ENCODE measurements around the gene CHTOP.
"Not testable (repeated sequence)": the region's sequence is repeated elsewhere in the genome, so short reads cannot be mapped to it uniquely, and the experiment has no call there.

CHTOP gene, protein sequence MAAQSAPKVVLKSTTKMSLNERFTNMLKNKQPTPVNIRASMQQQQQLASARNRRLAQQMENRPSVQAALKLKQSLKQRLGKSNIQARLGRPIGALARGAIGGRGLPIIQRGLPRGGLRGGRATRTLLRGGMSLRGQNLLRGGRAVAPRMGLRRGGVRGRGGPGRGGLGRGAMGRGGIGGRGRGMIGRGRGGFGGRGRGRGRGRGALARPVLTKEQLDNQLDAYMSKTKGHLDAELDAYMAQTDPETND
- total RNA-seq, result 110 to 161 reads per million in 2 donors

DNA sequence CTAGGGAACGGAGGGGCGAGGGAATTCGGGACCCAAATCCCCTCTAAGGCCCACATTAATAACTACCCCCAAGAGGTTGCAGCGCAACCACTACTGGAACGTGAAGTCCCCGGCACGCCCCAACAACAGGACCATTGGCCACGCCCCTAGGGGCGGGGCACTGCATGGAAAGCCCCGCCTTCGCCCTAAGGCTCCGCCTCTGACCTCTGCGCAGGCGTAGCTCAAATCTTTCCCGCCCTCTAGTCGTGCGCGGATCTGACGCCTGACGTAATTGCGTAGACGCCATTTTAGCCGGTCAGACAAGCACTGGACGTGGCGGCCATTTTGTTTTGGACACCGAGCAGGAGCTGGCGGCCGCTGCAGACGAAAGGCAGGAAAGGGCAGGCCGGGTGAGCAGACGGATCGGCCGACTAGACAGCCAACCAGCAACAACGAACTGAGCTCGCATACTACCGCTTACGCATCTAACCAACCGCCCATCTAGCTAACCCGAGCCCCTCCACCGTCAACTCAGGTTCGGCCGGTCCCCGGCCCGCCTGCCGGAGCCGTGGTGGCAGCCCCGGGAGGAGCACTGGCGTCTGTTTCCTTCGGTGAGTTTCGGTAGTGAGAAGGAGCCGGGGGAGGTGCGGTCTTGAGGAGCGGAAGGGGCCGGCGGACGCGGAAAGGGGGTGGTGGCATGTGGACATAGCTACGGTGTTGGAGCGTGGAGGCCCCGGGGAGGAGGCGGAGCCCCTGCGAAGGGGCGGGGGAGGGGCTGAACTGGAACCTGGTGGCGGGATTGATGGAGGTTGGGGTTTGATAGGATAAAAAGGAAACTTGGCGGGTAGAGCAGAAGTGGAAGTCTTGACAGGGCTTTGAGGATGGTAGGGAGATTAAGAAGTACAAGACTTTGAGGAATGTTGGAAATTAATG lies at the start of gene CHTOP:
CHTOP (plus strand) TSS at position 313 of the 912 bp plus-strand sequence. CDS start 2,523 bp downstream, outside the sequence.
- DNase-seq, result peak; percentile 92

DNA sequence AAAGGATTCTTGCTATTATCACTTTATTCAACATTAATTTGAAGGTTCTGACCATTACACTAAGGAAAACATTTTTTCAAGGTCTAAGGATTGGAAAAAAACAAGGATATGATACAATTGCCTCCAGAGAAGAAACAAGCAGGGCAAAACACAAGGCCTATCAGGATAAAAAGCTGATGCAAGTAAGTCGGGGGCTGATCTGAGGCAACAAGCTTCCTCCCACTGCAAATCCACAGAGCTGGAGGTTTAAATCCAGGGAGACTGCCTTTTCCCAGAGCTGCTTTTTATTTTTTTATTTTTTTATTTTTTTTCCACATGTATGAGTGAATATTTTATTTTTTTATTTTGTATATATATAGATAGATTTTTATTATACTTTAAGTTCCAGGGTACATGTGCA lies 48.9 kb upstream of the CHTOP start:
- no peak for DNase-seq

DNA sequence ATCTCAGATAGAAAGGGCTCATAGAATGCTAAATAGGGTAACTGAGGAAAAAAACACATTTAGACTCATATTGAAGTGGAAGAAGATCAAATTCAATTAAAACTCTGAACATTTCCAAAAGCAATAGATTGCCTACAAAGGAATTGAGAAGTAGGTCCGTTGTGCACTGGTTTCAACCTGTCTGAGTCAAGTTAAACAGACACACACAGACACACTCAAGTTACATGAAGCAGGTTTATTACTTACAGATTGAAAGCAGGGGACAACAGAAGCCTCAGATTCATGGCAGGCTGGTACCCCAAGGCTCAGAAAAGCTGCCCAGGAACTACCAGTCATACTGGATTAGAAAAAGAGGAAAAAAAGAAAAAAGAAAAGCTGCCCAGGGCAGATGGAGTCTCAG lies 47.5 kb upstream of the CHTOP start:
- no peak for DNase-seq

DNA sequence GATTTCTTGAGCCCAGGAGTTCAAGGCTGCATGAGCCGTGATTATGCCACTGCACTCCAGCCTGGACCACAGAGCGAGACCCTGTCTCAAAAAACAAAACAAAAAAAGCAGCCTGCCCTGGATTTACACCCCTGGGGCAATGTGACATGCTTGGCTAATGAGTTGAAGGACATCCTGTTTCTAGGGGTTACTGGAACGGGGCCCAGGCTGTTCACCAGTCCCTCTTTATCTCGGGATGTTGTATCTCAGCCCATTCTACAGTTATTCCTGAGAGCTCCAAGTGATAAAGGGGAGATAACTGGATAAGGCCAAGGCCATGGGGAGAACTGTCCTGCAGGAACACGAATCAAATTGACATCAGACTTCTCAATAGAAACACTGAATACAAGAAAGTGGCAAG lies 46.6 kb upstream of the CHTOP start:
- DNase-seq, result no peak

DNA sequence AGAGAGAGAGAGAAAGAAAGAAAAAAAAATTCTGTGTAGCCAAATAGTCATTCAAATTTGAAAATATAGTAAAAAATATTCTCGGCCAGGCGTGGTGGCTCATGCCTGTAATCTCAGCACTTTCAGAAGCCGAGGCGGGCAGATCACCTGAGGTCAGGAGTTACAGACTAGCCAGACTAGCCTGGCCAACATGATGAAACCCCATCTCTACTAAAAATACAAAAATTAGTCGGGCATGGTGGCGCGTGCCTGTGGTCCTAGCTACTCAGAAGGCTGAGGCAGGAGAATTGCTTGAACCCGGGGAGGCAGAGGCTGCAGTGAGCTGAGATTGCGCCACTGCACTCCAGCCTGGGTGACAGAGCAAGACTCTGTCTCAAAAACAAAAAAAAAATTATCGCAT lies 45.8 kb upstream of the CHTOP start:
- not testable (repeated sequence) for DNase-seq

DNA sequence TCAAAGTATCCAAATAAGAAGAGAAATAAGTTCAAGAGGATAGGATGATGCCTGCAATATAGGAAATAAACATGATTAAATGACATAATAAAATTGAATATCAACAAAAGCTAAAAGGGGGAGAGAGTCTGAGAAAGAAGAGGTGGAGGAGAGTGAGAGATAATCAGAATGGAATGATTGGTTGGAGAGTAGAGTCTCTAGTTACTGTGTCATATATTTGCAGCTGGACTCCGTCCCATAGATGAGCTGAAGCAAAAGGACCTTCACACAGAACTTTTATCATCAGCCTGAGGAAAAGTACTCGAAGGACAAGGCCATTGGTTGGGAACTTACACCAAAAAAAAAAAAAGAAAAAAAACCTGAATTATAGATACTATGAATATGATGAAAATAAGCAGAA lies 45.4 kb upstream of the CHTOP start:
- DNase-seq, result no peak

DNA sequence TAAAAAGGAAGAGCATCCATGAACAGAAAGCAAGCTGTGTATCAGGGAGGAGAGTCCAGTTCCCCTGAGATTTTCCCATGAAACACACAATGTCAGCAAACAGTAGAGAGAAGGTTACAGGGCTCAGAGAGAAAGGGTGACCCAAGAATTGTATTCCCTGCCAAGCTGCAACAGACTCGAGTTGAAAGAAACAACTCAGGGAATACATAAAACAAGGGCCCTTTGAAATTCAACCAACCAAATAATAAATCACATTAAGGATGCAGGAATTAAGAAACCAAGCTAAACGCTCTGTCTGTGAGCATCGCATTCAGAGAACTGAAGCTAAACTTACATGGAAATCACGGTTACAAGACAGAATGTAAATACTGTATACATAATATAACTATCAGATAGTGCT lies 41.1 kb upstream of the CHTOP start:
- no peak for DNase-seq

DNA sequence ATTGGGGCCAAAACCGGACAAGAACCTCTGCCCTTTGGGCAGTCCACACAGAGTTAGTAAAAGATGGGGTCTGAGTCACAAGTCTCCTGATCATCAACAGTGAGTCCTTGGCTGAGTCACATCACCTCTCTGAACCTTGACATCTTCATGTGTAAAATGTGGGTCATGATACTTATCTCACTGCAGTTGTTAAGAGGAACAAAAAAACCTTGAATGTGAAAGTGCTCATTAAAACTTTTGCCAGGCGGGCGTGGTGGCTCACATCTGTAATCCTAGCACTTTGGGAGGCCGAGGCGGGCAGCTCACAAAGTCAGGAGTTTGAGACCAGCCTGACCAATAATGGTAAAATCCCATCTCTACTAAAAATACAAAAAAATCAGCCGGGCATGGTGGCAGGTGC lies 36.7 kb upstream of the CHTOP start:
- no peak for DNase-seq

DNA sequence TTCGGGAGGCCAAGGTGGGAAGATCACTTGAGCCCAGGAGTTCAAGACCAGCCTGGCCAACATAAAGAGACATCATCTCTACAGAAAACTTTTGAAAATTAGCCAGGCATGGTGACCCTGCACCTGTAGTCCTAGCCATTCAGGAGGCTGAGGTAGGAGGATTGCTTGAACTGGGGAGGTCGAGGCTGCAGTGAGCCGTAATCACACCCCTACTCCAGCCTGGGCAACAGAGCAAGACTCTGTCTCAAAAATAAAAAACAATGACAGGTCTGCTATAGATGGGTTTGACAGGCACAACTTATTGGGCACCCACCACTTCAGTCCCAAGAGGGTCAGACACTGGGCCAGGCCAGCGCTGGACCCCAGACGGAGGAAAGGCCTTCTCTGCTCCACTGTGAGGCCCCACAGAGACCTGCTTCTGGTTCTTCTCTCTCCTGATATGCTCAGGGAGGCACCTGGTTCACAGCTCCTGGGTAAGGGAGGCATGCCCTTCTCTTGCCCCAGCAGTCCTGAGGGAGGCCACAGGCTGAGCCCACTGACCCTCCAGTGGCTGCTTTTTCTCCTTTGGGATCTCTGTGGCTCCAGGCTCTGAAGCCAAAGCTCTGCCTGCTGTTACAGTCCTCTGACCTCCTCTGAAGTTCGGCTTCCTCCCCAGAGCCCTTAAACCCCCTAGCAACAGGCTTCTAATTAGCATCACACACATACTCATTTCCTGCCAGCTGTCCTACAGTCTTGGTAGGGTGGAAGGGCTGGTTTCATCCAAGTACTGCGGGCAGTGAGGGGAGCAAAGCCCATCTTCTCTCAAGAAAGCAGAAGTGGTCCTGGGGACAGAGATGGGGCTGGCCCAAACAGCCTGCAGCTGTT lies 35.3 kb upstream of the CHTOP start:
- no peak for DNase-seq

DNA sequence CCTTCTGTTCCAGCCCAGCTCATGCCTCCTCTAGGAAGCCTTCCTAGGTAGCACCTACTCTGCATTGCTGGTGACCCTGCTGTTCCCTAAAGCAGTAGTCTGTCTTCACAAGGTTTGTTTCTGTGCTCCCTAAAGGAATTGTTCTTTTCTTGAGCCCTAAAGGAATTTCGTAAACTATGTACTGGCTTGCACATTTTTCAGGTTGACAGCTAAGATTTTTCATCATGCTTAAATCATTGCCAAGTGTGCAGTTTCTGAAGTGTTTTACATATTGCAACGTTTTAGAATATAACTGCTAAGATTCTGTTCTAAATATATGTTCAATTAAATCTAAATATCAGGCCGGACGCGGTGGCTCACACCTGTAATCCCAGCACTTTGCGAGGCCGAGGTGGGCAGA lies 34.0 kb upstream of the CHTOP start:
- no peak for DNase-seq

DNA sequence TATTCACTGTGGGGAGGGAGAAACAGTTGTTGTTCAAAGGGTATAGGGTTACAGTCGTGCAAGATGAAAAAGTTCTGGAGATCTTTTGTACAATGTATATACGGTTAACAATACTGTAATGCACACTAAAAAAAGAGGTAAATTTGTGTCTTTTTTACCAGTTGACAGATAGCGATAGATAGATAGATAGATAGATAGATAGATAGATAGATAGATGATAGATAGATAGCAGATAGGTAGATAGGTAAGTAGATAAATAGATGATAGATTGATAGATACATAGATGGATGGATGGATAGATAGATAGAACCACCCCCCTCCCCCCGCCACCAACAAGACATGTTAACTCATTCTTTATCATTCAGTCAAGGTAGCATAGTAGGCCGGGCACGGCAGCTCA lies 31.1 kb upstream of the CHTOP start:
- no peak for DNase-seq

DNA sequence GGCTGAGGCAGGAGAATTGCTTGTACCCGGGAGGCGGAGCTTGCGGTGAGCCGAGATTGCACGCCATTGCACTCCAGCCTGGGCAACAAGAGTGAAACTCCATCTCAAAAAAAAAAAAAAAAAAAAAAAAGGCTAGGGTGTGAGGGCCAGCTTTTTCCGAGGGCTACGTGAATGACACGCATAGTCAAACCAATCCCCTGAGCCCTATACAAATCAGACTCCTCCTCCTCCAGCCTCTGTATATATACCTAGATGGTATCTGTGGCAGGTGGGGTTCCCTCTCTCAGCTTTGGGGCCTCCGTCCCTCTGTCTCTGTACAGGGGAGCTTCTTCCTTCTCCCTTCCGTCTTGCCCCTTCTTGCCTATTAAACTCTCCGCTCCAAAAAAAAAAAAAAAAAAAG lies 27.7 kb upstream of the CHTOP start:
- no peak for DNase-seq

DNA sequence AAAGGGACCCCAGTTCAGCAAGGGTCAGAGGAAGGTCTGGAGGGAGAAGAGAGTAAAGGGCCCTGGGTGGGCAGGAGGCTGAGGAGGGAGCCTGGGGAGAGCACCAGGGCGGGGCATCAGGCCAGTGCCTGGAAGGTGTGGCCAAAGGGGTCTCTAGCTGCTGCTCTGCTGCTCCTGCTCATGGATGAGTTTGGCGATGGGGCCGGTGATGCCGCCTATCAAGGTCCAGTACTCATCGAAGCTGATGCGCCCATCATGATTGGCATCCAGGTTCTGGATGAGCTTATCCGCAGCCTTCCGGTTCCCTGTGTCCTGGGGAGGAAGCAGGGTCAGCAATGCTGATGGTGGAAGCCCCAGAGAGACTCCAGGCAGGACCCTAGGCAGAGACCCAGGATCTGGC lies 26.5 kb upstream of the CHTOP start:
- no peak for DNase-seq

DNA sequence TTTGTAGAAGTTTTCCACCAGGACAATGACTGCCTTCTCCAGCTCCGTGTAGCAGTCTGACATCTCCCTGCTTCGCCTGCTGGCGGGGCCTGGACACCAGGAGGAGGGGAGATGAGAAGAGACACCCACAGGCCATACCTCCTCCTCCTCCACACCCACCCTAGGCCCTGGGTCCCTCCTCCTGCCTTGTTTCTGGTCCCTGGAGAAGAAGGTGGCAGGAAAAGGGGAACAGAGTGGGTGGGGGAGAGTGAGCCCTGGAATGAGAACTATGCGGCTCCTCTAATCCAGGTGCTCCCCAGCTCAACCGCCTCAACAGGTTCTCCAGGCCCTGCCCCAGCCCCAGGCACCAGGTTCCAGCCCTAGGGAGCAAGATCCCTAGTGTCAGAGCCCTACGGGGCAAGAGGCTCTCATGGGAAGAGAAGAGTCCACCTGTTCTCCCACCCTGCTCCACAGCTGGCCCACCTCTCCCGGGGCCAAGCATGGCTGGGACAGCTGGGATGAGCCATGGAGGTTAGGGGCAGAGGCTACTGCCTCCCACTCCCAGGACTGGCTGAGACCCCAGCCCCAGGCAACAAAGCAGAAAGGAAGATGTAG lies 25.7 kb upstream of the CHTOP start:
- DNase-seq, result no peak

DNA sequence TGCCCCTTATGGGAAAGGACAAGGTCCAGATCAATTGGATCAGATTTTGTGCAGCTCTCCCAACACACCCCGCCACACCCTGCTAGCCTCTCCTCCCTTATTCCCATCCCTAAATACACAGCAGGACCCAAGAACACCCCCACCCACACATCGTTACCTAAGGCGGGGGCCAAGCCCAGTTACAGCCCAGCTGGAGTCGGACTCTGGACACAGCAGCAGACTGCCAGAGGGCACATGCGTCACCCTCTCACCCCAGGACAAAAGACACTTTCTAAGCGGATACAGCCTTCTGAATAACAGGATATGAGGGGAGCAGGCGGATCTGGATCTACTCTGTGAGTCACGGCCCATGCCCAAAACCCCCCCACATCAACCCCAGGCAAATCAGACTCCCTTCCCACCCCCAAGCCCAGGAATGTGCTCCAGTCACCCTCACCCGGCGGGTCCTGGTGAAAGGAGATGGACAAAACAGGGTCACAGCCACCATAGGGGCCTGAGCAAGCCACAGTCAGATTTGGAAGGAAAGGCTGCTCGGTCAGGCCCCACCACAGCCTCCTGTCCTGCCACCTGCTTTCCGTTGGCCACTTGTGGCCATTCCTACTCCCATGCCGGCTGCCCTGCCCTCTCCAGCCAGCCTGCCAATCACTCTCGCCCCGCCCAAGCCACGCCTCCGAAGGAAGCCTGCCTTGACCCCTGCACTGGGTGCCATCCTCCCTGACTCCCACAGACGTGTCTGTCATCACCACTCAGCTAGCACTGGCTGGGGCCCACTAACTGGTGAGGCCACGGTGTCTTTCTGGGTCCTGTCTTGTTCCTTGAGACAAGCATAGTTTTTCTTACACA lies 24.9 kb upstream of the CHTOP start:
- no peak for DNase-seq

DNA sequence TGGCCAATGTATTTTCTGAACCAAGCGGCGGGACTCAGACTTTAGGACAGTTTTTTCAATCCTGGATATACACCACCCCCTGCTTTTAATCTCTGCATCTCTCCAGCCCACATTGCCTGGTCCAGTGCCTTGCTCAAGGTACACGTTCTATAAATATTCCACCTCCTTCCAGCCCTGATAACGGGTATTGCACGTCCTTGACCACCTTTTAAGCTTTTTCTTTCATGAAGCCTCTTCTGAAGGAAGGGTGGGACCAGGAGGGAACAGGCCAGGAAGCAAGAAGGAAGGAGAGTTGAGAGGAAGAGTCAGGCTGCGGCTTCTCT lies 24.3 kb upstream of the CHTOP start:
- no peak for DNase-seq

DNA sequence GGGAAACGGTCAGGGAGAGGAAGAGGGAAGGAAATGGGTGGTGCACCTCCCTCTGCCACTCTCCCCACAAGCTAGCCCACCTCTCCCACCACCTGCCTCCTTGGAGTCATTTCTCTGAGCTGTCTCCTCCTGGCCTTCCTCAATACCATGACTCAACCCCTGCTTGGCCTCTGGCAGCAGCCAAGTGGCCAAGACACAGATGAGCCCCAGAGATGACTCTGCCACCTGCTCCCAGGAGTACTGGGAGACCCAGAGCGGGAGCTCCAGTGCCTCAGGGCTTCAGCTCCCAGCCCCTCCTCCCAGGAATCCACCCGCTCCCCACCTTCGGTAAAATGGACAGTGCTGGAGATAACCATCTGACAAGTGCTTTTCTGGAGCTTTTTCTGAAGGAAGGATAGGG lies 23.5 kb upstream of the CHTOP start:
- DNase-seq, result no peak

DNA sequence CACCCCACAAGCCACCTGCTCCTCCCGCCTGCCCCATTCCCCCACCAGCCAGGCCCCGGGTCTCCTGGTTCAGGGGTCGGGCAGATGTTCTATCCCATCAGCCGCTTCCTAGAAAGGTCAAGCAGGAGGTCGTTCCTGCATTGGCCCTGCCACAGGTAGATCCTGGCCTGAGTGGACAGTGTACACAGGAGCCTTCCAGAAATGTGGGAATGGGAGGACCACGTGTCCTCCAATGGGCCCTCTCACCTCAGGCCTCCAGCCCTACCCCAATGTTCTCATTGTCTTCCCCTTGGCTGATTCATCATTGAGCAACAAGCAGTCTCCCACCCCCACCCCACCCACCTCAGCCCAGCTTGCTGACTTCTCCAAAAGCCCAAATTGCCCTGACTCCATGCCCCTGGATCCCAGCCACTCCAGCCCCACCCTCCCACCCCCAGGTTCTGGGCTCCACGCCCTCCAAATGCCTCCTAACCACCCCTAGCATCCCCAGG lies 23.0 kb upstream of the CHTOP start:
- no peak for DNase-seq

DNA sequence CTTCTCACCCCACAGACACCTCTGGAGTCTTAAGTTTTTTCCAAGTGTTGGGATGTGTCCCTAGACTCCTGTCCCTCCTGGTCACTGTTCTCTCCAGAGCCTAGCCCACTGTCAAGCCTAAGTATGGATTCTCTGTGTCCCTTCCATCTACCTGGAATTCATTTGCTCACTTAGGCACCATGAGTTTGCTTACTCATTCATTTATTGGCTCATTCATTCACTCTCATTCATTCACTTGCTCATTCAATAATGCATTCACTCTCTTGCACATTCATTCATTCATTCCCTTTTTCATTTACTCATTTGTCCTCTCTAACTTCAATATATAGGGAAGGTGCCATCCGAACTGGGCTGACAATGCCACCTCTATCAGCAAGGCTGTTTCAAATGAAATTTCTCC lies 22.5 kb upstream of the CHTOP start:
- DNase-seq, result no peak

DNA sequence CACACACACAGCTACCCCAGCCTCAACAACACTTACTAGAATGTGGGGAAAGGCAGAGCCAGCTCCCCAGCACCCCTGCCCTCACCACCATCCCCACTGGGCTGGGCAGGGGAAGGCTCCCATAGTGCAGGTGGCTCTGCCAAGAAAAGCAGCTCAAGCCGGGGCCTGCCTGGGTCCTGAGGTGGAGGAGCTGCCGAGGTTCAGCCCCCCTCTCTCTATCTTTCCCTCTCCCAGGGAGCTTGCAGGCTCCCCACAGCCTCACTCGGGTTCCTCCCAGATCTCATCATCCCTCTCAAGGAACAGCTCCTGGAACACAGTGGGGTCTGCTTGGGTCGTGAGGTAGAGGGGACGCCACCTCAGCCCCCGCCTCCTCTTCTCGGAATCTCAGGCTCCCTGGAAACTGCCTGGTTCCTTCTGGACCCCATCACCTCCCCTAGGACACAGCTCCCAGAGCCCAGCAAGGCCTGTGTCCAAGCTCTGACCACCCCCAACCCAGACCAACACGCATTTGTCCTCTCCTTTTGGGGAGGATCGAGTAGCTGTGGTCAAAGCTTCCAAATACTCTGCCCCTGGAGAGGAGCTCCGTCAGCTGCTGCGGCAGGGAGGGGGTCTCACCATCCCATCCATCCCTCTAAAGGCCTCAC lies 21.6 kb upstream of the CHTOP start:
- no peak for DNase-seq

DNA sequence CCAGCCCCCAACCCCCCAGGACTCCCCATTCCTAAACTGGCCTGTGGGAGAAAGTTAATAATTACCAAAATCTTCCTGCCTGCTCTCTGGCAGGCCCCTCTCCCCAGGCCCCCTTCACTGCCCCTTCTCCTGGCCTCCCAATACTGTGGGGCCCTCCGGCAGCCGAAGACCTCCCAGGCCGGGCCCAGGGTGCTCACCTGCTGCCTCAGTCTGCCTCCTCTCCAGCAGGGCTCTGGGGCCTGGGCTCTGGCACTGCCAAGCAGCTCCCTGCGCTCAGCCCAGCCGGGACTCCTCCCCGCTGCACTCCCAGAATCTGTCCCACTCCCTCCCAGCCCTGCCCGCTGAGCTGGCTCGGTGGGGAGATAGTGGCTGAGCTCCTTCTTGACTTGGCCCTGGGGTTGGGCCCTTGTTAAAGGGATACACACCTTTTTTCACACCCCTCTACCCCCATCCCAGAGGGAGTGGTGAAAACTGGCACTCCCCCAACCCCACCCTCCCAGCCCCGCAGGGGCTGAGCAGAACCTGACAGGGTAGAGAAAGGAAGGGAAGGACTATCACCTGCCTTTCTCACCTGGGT lies 21.0 kb upstream of the CHTOP start, which contains the start of gene S100A16:
S100A16 (minus strand) TSS at position 383 of the 577 bp plus-strand sequence. CDS start 4,986 bp downstream, outside the sequence.
- DNase-seq, result no peak
